Hepatocyte (in vitro differentiated cells): ENCODE data around the gene OBP2A. TPM values are rescaled to one million over a fixed set of nuclear protein-coding genes. Genes with fewer than 3 reads are reported as not detected.

ENCODE experiments used
- DNase-seq: peaks from one replicate; pipeline ENCODE4 v3.0.0-alpha.2; 2016; ENCODE audit warnings: low spot score
- H2AFZ ChIP-seq: fragments of 200-600 bp; sonication (generic); 2 replicates; pipeline ENCODE4 v1.6.0; 2016; ENCODE audit warnings: antibody characterized with exemption, mild to moderate bottlenecking
- H3K27ac ChIP-seq: fragments of 200-600 bp; sonication (generic); 2 replicates; pipeline ENCODE4 v1.5.1; 2016; ENCODE audit warnings: mild to moderate bottlenecking
- H3K27me3 ChIP-seq: fragments of 200-600 bp; sonication (generic); 2 replicates; pipeline ENCODE4 v1.6.1; 2016
- H3K36me3 ChIP-seq: fragments of 200-600 bp; sonication (generic); replicated peaks from 2 replicates; pipeline ENCODE4 v1.5.1; 2016; ENCODE audit warnings: low read depth; ENCODE audit not compliant: insufficient read depth
- H3K4me1 ChIP-seq: fragments of 200-600 bp; sonication (generic); 2 replicates; pipeline ENCODE4 v1.5.1; 2016; ENCODE audit warnings: mild to moderate bottlenecking, moderate library complexity; ENCODE audit not compliant: insufficient read depth
- H3K4me2 ChIP-seq: fragments of 200-600 bp; sonication (generic); 2 replicates; pipeline ENCODE4 v1.6.0; 2016
- H3K4me3 ChIP-seq: fragments of 200-600 bp; sonication (generic); 2 replicates; pipeline ENCODE4 v1.5.1; 2016; ENCODE audit warnings: mild to moderate bottlenecking
- H3K79me2 ChIP-seq: fragments of 200-600 bp; sonication (generic); 2 replicates; pipeline ENCODE4 v1.6.0; 2017; ENCODE audit warnings: mild to moderate bottlenecking
- H3K9me2 ChIP-seq: fragments of 200-600 bp; sonication (generic); replicated peaks from 2 replicates; pipeline ENCODE4 v1.6.0; 2017; ENCODE audit warnings: mild to moderate bottlenecking; ENCODE audit not compliant: insufficient read depth
- H3K9me3 ChIP-seq: fragments of 200-600 bp; sonication (generic); 2 replicates; pipeline ENCODE4 v1.5.1; 2016; ENCODE audit warnings: low read depth, mild to moderate bottlenecking
- H4K20me1 ChIP-seq: fragments of 200-600 bp; sonication (generic); 2 replicates; pipeline ENCODE4 v1.6.0; 2016; ENCODE audit warnings: mild to moderate bottlenecking; ENCODE audit not compliant: insufficient read depth, poor library complexity, severe bottlenecking
- EZH2 ChIP-seq: fragments of 200-600 bp; sonication (generic); IDR thresholded peaks from 2 replicates; pipeline ENCODE4 v1.6.1; 2016; ENCODE audit warnings: antibody characterized with exemption, mild to moderate bottlenecking, borderline replicate concordance
- EZH2phosphoT487 ChIP-seq: fragments of 200-600 bp; sonication (generic); IDR thresholded peaks from one replicate; pipeline ENCODE4 v1.6.1; 2018; ENCODE audit warnings: antibody characterized with exemption, mild to moderate bottlenecking, low read depth, moderate library complexity; ENCODE audit not compliant: unreplicated experiment, severe bottlenecking
- WGBS: methylation state at CpG from one replicate; pipeline ENCODE4 v1.1.6; 2016; ENCODE audit warnings: low lambda C conversion rate; ENCODE audit errors: missing lambda C conversion rate; 5-methylcytosine and 5-hydroxymethylcytosine counted together
- polyA plus RNA-seq: library from polyadenylated mRNA; unstranded; fragments of >200 nt; fragmentation: Nextera tagmentation; extraction: Ambion mirVana; gene quantifications from 2 replicates; pipeline ENCODE4 v1.2.1, GENCODE V29; 2016
- total RNA-seq: library from RNA; depleted of rRNA; stranded (reverse); fragments of >200 nt; gene quantifications from 2 replicates; pipeline ENCODE4 v1.2.3, GENCODE V29; 2014
- TF ChIP-seq, protein P1 (sequence below): fragments of 200-600 bp; sonication (generic); IDR thresholded peaks from 2 replicates; pipeline ENCODE4 v1.5.1; 2016; ENCODE audit warnings: antibody characterized with exemption, mild to moderate bottlenecking; ENCODE audit not compliant: poor library complexity

The OBP2A gene
- total and polyA plus RNA-seq, 2 experiments from 2014 or later = not detected

- H3K4me2 ChIP-seq = no peak overlapping the region
- no peaks in the 10 kb centered on the region for H3K9me2 ChIP-seq
- no peak overlapping the region for H3K27ac ChIP-seq
- H3K4me3 ChIP-seq = no peak overlapping the region
- no peaks in the 10 kb centered on the region for H3K4me1 ChIP-seq
- H4K20me1 ChIP-seq = no peaks in the 10 kb centered on the region
- DNase-seq = no peak
- TF ChIP-seq, protein P1, sequence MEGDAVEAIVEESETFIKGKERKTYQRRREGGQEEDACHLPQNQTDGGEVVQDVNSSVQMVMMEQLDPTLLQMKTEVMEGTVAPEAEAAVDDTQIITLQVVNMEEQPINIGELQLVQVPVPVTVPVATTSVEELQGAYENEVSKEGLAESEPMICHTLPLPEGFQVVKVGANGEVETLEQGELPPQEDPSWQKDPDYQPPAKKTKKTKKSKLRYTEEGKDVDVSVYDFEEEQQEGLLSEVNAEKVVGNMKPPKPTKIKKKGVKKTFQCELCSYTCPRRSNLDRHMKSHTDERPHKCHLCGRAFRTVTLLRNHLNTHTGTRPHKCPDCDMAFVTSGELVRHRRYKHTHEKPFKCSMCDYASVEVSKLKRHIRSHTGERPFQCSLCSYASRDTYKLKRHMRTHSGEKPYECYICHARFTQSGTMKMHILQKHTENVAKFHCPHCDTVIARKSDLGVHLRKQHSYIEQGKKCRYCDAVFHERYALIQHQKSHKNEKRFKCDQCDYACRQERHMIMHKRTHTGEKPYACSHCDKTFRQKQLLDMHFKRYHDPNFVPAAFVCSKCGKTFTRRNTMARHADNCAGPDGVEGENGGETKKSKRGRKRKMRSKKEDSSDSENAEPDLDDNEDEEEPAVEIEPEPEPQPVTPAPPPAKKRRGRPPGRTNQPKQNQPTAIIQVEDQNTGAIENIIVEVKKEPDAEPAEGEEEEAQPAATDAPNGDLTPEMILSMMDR = no peak
- TF ChIP-seq EZH2 (no peak), EZH2phosphoT487 (no peak)
- 55% methylated on average over 11 of the region's 11 CpGs for WGBS
- no peaks in the 10 kb centered on the region for H3K79me2 ChIP-seq
- no peaks in the 10 kb centered on the region for H3K9me3 ChIP-seq
- H3K27me3 ChIP-seq = no peaks in the 10 kb centered on the region
- no peak overlapping the region for H2AFZ ChIP-seq
- H3K36me3 ChIP-seq = no peaks in the 10 kb centered on the region
Observed at GRCh38 chr9:135559606-135560005, 13.7 kb downstream of the OBP2A start.

DNA sequence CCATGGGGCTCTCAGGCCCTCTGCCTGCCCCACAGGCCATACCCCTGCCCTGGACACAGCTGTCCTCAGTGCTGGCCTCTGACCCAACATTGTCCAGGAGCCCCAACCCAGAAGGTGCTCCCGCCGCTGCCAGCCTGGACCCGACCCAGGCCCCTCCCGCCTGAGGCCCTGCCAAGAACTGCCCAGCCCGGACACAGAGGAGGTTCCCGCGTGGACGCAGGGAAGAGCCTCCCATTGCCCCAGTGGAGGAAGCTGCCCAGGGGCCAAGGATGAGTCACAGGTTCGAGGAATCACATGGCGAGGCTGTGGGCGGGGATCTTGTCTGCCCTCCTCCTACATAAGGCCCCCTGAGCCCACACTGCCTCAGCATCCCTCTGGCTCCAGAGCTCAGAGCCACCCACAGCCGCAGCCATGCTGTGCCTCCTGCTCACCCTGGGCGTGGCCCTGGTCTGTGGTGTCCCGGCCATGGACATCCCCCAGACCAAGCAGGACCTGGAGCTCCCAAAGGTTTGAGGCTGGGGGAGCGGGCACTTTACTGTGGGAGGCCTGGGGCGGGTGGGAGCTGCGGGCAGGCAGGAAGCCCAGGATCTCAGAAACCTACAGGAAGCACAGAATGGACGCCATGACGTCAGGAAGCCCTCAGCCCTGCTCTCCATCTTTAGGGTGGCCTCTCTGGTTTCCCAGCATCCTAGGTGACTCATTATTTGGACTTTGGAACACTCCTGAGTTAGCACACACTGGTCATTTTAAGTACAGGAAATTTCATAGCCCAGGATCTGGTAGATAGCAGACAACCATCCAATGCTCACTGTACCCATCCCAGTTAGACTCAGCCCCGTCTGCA is 15.7 kb downstream of the OBP2A start, which contains the start of gene PAEP:
Gene PAEP, plus strand, starts transcription at position 366 of the 844 bp plus-strand sequence.
- no peak for DNase-seq
- Histone ChIP-seq H3K79me2 (no peaks in the 10 kb centered on the region), H3K27ac (no peak within 1 kb of the TSS), H3K9me3 (no peaks in the 10 kb centered on the region), H3K9me2 (no peaks in the 10 kb centered on the region), H3K36me3 (no peaks in the 10 kb centered on the region), H3K4me1 (no peaks in the 10 kb centered on the region), H3K4me2 (no peak within 1 kb of the TSS), H2AFZ (no peak within 1 kb of the TSS), H3K4me3 (no peak within 1 kb of the TSS), H4K20me1 (no peaks in the 10 kb centered on the region), H3K27me3 (no peaks in the 10 kb centered on the region)
- 93% methylated on average over 19 of the region's 20 CpGs for whole genome bisulfite sequencing
- TF ChIP-seq EZH2phosphoT487 = no peak
- TF ChIP-seq, protein P1 = no peak
- TF ChIP-seq EZH2 = no peak

GRCh38 chr9:135562235-135562745 is 16.4 kb downstream of the OBP2A start:
- Histone ChIP-seq H3K9me2 (no peaks in the 10 kb centered on the region), H3K9me3 (no peaks in the 10 kb centered on the region), H3K36me3 (no peaks in the 10 kb centered on the region), H3K79me2 (no peaks in the 10 kb centered on the region), H4K20me1 (no peaks in the 10 kb centered on the region), H3K4me2 (no peak overlapping the region), H3K27me3 (no peaks in the 10 kb centered on the region), H3K4me3 (no peak overlapping the region), H3K4me1 (no peaks in the 10 kb centered on the region), H3K27ac (no peak overlapping the region), H2AFZ (no peak overlapping the region)
- WGBS = 91% methylated on average over 17 of the region's 17 CpGs
- TF ChIP-seq, protein P1 = no peak
- TF ChIP-seq EZH2 (no peak), EZH2phosphoT487 (no peak)
- DNase-seq = no peak
